ENCODE results near the gene CAMK2D. TPM values are rescaled to one million over a fixed set of nuclear protein-coding genes. Genes with fewer than 3 reads are reported as not detected.
"Not testable (repeated sequence)": the region's sequence is repeated elsewhere in the genome, so short reads cannot be mapped to it uniquely, and the experiment has no call there.

The CAMK2D gene
- polyA plus RNA-seq, 3 donors, result 71.4 to 80.6 (median 79.8) TPM

DNA sequence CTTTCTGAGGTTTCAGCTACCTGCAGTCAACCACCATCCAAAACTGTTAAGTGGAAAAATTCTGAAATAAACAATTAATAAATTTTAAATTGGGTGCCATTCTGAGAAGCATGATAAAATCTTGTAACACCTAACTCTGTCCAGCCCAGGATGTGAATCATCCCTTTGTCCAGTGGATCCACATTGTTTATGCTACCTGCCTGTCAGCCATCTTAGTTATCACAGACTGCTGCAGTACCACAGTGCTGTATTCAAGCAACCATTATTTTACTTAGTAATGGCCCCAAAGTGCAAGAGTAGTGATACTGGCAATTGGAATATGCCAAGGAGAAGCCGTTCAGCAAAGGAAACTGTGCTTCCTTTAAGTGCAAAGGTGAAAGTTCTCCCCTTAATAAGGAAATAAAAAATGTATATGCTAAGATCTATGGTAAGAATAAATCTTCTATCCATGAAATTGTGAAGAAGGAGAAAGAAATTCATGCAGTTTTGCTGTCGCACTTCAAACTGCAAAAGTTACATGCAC is 20.6 kb downstream of the CAMK2D start:
- DNase-seq, result no peak

DNA sequence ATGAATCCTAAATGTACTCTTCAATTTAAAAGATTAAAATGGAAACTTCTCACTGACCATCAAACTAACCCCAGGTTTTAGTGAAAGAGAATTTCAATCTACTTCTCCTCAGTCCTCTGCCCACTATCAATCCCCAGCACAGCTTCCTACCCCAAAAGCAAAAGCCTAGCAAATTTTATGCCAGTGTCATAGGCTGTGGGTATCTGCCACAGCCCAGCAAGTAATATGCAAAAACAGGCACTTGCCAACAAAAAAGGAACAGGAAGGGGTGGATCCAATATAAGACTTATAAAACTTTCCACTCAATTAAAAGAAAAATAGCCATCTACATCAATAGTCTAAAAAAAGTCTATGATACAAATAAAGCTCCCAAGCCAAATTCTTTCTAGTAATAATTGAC is 22.3 kb downstream of the CAMK2D start:
- DNase-seq, result no peak

DNA sequence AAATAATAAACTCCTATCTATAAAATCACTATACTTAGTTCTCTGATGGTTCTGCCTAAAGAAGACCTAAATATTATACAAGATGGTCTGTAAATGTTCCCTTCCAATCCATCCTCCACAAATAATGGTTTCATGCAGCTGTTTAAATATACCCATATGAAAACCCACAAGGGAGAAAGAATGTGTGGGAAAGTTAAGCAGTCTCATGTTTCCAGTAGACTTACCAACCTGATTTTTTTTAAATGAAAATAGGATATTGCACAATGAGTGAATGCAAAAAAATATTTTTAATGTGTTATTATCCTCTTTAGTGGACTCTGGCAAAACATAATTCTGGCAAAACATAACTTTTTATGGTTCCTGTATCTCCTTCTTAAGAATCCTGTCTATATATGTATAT is 23.3 kb downstream of the CAMK2D start:
- DNase-seq, result no peak

DNA sequence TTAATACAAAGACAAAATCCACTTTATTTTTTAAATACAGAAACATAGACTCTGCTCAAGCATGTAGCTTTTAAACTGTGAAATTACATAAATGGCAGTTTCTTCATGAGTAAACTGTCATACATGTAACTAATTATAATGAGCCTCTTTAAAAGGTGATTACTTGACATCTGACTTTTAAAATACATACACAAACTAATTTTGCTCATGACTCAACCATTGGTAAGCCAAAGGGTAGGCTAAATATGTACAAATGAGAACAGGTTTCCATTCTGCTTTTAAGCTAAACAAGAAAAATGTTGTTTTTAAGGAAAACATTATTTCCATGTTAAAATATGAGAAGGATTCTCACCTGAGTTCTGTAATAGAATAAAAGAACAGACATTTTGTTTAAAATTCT is 27.9 kb downstream of the CAMK2D start:
- DNase-seq, result no peak

DNA sequence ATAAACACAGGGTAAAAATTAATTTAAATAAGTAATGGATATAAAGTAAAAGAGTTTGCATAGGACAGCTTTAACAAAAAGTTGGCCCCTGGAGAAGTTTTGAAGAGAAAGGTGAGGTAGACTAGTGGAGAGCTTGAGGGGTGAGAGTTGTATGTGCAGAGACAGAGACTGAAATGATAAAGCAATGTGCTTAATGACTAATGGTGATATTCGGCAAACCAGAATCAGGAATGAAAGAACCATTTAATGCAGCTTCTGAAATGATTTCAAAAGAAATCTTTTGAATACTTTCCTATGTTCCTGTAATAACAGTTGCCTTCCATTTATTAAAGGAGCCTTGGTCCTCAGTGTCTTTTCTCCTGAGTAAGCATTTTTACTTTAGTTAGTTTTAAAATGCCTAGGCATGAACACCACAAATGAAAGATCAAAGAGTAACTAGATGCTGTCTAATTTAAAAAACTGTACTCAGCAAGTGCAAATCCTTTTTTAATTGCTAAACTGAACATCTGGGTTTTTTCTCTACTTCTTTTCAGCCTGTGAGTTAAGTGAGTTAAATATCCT is 28.5 kb downstream of the CAMK2D start:
- DNase-seq, result no peak

DNA sequence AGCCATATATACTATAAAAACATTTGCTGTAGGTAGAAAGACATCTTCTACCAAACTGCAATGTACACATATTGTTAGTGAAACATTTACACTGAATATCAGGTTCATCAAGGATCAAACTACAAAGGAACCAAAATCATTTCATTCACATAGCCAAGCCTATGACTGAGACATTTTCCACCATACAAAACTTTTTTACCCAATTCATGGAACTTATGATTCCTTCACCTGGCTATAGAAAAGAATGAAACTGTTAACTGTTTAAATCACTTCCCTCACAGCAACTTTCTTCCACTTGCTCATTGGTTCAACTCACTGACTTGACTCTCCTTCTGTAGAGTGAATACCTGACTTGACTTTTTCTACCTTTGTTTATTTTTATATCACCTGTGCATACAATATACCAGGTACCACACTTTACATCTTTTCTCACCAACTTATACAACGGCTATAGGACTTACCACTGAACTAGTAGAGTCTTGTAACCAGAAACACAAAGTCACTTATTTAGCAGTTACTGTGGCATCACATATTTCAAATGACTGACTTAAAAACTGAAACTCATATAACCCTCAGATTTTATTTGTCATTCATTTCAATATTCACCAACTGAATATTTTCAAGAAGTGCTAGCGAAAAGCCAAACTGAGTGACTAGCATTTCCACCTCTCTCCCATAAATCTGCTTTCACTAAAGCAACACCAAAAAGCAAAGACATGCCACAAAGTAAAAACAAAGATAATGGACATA is 30.9 kb downstream of the CAMK2D start:
- no peak for DNase-seq

DNA sequence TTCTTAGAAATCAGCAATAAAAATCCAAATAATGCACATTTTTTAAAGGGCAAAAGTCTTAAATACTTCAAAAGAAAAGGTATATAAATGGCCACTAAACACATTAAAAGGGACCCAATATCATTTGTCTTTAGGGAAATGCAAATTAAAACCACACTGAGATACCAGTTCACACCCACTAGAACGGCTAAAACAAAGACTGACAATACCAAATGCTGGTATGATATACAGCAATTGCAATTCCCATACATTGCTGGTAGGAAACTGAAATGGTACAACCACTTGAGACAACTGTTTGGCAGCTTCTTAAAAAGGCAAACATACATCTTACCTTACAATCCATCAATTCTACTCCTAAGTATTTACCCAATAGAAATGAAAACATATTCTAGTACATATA is 33.7 kb downstream of the CAMK2D start:
- no peak for DNase-seq

DNA sequence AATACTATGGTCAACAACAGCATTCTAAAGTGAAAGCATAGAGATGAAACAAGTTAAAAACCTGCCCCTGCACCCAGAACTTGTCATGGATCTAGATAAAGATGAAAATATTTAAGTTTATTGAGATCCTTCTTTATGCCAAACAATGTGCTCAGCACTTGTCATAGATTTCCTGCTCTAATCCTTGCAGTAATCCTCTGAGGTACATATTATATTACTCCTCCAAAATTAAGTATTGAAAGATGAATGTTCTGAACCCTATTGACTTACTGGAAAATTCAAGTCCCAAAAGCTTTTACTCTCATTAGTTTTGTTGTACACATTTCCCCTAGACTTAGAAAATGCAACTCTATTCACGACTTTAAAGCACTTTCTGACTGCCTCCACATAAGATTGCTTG is 35.6 kb downstream of the CAMK2D start:
- no peak for DNase-seq

DNA sequence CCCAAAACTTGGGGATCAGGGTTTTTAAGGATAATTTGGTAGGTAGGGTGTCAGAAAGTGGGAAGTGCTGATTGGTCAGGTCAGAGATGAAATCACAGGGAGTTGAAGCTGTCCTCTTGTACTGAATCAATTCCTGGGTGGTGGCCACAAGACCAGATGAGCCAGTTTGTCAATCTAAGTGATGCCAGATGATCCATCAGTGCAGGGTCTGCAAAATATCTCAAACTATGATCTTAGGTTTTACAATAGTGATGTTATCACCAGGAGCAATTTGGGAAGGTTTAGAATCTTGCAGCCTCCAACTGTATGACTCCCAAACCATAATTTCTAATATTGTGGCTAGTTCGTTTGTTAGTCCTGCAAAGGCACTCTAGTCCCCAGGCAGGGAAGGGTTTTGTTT is 43.3 kb downstream of the CAMK2D start:
- DNase-seq, result no peak

DNA sequence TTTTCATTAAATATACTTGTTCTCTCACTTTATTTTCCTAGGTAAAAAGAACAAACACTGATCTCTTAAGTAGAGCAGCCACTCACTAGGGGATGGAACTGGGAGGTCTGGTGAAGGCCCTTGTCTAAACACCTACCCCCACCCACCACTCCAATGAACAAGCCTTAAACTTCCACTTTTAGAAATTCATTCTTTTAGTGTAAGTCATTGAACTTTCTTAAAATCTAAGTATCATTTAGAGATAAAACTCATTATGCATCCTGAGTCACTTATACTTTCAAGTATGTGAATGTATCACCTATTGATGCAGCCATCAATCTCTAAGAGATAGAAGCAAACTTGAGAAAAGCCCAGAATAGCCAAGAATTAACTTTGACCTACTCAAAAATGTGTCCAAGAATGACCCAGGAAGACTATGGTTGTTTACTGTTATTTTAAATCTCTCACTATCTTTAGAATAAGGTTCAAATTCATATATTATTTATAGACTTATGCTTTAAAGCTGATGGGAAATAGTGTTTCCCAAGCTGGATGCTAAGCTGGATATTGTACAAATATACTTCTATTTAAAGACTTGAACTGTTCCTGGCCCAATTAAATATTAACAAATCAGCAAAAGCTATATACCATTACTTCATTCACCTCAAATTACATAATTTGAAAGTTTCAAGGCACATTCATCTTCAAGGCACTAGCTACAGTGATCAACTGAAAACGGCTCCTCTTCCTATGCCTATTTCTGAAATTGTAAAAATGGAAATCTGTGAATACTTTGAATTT is 49.5 kb downstream of the CAMK2D start:
- DNase-seq, result no peak

DNA sequence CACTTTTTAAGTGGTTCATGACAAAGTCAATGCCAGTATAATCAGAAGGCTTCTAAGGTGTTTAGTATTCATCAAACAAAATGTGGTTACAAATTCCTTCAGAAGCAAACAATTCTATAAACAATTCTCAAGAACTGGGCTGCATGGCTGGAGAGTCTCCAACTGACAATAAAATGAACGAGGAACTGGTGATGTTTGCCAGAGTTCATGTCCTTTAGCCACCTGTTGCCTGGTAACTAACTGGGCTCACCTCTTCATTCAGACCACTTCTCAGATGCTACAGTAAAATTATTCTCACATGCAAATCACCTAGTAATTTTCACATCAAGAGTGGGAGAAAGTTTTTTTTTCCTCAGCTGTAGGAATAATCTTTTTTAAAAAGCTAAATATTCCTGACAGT is 53.3 kb downstream of the CAMK2D start:
- no peak for DNase-seq

DNA sequence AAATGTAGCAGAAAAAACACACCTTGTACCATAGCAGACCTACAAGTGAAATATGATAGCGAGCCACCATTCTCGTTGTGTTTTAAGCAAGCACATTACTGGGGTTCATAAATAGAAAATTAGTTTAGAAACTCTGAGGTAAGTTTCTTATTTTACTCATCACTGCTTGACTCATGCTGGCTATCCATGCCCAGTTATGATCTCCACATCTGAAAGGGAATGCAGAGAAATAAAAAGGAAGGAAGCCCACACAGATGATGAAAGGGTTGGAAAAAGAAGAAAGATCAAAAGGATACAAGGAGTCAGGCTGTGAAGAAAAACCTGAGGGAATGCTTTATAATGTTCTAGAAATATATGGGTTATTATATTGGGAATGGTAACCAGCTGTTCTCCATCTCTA is 54.5 kb downstream of the CAMK2D start:
- DNase-seq, result no peak

DNA sequence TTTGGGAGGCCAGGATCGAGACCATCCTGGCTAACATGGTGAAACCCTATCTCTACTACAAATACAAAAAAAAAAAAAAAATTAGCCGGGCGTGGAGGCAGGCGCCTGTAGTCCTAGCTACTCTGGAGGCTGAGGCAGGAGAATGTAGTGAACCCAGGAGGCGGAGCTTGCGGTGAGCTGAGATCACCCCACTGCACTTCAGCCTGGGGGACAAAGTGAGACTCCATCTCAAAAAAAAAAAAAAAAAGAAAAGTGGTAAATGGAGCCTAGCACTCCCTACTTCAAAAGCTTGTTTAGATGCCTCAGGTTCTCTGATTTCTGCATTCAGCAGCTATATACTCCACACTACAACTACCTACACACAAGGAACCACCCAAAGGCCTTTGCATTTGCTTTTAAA is 56.4 kb downstream of the CAMK2D start:
- DNase-seq, result not testable (repeated sequence)

DNA sequence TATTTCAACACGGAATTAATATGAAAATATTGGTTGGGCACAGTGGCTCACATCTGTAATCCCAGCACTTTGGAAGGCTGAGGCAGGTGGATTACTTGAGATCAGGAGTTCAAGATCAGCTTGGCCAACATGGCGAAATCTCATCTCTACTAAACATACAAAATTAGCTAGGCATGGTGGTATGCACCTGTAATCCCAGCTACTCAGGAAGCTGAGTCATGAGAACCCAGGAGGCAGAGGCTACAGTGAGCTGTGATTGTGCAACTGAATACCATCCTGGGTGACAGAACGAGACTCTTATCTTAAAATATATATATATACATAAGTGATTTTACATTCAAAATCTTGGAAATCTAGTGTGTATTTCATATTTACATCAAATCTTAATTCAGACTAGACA is 58.9 kb downstream of the CAMK2D start:
- not testable (repeated sequence) for DNase-seq

DNA sequence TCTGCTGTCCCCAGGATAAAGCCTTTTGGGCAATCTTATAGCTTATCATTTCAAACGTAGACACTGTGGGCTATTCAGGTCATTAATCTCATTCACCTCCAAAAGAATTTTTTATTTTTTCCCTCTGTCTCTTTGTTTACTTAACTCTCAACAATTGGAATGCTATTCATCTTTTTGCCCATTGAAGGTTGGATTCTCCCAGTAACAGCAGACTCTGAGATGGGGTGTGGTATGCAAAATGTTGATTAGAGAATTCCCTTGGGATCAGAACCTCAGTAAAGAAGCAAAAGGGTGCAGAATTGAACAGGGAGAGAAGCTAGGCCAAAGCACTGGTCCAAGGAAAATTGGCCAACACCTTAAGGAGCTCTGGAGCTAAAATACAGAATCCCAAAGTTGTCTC is 60.4 kb downstream of the CAMK2D start:
- no peak for DNase-seq

DNA sequence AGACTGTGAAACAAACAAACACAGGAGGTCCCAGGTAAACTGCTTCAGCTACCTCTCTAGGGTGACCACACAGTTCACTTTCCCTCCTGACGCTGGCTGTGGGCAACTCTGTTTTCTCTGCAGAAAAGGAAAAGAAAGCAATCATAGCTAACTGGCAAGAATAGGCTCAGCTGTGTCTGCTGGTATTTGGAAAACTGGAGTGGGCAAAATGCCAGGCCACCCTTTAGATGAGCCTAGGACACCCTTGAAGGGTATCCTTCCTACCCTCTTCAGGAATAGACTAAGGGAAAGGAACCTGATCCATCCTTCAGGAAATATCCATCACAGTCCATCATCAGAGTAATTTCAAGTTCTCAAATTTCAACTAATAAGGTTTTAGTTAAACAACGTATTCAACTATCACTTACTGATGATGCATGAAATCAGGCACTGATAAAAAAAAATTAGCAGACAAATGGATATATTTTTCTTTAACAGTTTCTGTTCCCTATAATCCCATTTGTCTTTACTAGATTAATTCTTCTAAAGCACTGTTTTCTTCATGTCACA is 60.9 kb downstream of the CAMK2D start:
- no peak for DNase-seq

DNA sequence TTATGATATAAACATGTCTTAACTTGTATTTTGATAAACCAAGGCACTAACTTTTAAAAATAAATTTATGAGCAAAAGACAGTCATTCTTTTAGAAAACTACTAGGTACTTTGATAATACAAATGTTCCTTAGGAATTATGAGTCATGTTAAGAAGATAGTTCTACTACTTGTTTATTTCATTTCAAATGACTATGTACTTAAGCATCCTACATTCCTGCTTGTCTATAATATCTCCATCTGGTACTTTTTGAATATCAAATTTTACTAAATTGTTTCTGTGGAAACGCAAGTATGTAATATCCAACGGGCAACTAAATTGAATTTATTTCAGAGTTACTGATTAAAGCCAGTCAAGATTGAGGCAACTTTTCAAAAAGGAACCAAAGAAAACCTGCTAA is 61.8 kb downstream of the CAMK2D start:
- DNase-seq, result no peak

DNA sequence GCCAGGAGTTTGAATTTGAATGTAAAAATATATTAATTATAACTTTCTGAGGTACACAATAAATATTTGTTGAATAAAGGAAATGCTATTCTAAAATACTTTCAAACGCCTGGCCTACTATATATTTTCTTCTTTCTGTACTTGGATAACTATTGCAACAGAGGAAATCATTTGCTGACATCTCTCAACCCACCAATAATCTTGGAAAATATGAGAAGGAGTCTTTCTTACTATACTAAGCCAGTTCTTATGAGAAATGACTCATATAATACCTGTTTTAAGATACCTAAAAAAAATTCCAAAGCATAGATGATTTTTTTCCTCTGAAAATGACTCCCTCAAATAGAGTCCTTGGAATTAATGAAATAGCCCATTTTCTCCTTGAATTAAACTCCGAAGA is 64.1 kb downstream of the CAMK2D start:
- DNase-seq, result no peak

DNA sequence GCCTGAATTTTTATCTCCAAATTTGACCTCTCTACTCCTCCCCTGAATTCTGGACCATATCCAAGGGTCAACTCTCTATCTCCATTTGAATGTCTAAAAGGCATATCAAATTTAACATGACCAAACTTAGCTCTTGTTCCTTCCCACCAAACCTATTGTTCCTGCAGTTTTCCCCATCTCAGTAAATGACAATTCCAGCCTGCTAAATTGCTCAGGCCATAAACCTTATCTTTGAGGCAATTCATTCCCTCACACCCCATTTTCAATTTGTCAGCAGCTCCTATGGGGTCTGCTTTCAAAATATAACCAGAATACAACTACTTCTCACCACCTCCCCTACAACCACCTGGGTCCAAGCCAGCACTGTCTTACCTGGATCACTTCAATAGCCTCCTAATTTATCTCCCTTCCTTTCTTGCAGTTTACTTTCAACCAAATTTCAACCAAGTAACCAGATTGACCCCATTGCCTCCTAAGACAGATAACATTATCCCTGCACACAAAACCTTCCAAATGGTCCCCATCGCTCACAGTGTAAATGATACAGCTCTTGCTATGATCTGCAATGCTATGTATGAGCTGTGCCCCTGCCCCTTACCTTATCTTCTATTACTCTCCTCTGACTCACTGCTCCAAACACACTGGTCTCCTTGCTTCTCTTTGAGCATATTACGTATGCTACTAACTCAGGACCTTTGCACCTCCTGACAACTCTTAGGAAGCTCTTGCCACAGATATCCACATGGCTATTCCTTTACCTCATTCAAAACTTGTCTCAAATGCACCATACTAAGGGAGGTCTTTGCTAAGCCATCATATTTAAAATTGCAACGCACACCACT is 66.0 kb downstream of the CAMK2D start:
- no peak for DNase-seq

DNA sequence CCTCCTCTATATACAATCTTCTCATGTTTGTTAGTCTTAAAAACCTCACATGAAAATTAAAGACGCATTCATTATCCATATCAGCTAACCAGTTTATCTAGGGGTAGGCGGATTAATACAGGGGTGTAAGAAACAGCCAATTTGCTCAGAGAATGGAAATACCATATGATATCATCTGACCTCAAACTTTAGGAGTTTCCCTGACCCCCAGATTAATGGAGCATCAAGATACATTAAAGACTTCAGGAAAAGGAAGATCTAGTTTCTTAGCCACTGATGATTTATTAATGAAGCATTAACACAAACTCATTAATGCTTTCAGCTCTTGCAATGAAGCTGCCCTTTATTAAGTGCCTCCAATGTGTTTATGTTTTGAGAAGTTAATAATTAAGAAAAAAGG is 67.5 kb downstream of the CAMK2D start:
- peak; percentile 72 for DNase-seq

DNA sequence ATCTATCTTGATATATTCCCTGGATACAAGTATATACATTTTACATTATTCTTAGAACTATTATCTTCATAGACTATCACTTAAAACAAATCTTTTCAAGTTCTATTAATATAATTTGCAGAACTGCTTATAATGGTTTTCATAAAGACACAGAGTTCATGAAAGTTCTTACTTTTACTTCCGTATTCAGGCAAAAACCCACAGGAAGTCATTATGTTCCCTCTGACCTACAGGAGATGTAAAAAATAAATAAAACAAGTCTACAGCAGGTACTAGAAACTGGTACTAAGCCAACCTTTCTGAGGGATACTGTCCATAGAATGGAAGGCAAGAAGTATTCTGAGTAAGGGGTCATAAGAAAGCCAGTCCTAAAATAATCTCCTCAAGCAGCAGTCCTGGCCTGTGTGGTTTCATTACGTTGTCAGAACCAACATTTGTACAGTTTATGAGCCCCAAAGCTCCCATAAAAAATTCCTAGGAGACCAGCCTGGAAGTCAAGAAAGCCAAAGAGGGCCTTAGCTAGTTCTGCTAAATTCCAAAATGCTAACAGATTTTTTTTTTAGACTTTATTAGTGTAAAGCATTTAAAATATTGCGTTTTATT is 68.6 kb downstream of the CAMK2D start:
- no peak for DNase-seq
